Astrocyte of the spinal cord (primary cell): Measurements from ENCODE around the gene SERF2.

Experiments used
- DNase-seq: peaks from one replicate; pipeline ENCODE4 v3.0.0; 2011; ENCODE audit warnings: low read depth, low spot score
- H3K4me3 ChIP-seq: 2 replicates; pipeline ENCODE4 v1.5.1; 2011; ENCODE audit warnings: low read depth, mild to moderate bottlenecking, low read length, moderate library complexity
- in situ Hi-C: cut with HindIII; loops from 2 replicates; pipeline ENCODE4 v1.10.0; 2017; ENCODE audit warnings: low sequenced_read_pairs
- TF ChIP-seq, protein P1 (sequence below): IDR thresholded peaks from 2 replicates; pipeline ENCODE4 v1.5.1; 2012; ENCODE audit warnings: low read depth, mild to moderate bottlenecking, low read length, inconsistent platforms

SERF2 gene

DNA sequence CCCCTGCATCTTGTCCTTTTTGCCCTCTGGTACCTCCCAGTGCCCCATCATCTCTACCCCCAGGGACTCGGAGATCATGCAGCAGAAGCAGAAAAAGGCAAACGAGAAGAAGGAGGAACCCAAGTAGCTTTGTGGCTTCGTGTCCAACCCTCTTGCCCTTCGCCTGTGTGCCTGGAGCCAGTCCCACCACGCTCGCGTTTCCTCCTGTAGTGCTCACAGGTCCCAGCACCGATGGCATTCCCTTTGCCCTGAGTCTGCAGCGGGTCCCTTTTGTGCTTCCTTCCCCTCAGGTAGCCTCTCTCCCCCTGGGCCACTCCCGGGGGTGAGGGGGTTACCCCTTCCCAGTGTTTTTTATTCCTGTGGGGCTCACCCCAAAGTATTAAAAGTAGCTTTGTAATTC, 1.5 kb downstream of the SERF2 start:
- no peak for DNase-seq
- H3K4me3 ChIP-seq: peak overlapping the region; percentile 81
- in situ Hi-C loops: no loop called here
- TF ChIP-seq, protein P1, sequence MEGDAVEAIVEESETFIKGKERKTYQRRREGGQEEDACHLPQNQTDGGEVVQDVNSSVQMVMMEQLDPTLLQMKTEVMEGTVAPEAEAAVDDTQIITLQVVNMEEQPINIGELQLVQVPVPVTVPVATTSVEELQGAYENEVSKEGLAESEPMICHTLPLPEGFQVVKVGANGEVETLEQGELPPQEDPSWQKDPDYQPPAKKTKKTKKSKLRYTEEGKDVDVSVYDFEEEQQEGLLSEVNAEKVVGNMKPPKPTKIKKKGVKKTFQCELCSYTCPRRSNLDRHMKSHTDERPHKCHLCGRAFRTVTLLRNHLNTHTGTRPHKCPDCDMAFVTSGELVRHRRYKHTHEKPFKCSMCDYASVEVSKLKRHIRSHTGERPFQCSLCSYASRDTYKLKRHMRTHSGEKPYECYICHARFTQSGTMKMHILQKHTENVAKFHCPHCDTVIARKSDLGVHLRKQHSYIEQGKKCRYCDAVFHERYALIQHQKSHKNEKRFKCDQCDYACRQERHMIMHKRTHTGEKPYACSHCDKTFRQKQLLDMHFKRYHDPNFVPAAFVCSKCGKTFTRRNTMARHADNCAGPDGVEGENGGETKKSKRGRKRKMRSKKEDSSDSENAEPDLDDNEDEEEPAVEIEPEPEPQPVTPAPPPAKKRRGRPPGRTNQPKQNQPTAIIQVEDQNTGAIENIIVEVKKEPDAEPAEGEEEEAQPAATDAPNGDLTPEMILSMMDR: no peak

DNA sequence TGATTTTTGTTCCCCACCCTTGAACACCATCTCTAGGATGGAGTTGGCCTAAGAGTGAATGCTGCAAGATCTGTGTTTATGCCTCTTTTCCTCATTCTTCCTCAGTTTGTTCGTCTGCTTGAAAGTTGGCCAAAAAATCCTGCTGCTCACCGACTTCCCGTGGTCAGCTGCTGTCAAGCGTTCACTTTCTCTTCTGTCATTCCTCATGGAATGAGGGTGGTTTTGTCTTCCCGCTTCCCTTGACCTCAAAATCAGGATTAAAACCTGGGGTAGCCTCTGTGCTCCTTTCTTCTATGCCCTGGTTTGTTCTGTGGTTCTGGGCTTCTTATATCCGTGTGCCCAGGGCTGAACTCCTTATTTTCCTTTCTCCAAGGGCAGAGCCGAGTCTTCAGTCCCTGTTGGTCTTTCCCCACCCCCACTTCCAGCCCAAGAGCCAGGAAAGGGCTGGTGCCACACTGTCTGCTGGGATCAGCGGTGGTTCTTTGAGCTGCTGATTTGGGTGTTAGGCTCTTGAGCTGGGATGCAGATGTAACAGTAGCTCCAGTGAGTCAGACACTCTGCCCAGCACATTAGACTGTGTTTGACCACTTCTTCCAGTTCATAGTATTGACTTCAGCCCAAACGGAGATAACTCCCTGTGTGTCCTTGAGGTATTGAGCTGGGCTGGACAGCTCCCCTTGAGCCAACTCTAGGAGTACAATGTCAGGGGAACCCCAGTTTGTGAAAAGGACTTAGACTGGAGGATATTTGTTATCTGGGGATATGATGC, 2.3 kb downstream of the SERF2 start:
- H3K4me3 ChIP-seq: no peak overlapping the region
- peak; percentile 41 for DNase-seq

DNA sequence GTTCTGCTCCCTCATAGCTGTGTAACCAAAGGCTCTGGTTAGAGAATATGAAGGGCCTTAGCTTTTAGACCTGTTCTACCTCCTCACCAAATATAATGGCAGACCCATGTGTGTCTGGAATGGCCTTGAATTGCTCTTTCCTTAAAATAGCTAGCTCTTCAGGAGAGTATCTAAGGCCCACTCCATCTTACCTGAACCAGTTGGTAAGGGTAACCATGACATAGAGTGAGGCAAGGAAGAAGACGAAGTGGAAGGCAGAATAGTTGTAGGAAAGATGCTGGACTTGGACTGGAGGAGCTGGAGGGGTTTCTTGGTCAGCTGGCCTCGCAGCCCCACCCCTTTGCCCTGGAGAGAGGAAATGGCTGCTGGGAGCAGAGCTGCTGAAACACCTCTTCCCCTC, 3.1 kb downstream of the SERF2 start:
- DNase-seq: no peak
- in situ Hi-C loops: no loop called here
- TF ChIP-seq, protein P1: no peak
- H3K4me3 ChIP-seq: no peak overlapping the region

More for the DNA sequence above, 2.3 kb downstream of the SERF2 start:
- in situ Hi-C loops: no loop called here
- TF ChIP-seq, protein P1: no peak

DNA sequence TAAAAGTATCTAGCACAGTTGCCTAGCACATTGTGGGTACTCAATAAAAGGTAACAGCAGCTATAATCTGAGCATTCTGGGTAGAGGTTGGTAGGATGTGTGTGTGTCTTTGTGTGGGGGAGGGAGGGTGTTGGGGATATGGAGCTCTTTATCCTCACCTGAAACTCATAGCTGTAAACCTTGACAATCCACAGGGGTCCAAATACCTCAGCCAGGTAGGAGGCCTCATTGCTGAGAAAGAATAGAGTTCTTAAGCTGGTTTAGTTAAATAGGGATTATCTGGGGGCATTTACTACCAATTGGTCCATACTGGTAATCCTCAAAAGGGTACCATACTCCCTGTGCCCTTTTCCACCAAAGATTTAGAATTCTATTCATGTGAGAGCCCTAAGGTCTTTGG, 3.9 kb downstream of the SERF2 start:
- DNase-seq: no peak
- TF ChIP-seq, protein P1: no peak
- in situ Hi-C loops: no loop called here
- H3K4me3 ChIP-seq: no peak overlapping the region

DNA sequence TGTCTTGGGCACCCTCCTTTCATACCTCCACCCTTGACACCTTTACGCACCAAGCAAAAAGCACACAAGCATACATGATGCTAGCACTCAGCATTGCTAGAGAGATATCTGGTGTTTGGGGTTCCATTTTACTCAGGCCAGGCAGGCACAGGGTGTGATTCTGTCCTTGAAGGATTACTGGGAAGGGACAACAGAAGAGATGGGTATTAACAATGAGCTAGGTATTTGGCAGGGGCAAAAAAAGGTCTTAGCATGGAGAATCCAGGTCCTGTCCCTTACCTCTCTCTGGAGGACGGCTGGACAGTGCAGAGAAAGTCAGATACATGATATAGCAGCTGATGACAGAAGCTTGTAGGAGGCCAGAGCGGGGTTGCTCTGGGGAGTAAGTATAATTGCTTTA, 4.4 kb downstream of the SERF2 start:
- TF ChIP-seq, protein P1: no peak
- in situ Hi-C loops: no loop called here
- no peak for DNase-seq
- H3K4me3 ChIP-seq: no peak overlapping the region

DNA sequence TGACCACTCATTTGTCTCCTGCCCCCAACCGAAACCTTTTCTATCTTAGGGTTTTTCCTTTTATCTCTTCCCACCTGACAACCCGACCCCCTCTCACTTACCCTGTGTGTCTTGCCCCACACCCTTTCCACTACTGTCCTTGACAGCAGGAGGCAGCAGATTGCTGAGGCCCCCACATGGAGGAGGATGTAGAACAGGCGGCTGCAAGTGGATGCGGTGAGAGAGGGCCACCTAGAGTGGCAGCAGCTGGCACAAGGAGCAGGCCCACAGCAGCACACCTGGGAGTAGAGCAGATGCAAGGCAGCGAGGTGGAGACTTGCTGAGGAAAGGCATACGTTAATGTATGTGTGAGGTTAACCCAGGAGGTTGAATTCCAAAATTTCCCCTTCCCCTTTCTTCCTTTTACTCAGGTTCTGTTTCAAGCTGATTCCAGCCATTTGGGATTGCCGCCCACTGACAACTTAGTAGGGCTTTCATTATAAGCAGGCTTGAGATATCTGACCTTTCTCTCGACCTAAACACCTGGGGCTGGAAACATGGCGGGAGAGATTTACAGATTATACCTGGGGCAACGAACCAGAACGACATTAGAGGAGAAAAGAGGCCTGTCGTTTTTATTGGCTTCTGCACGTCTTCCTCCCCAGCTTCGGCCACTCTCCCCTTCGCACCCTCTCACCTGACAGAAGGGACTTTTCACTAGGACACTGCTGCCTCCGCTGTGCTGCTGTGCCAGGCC, 7.3 kb downstream of the SERF2 start:
- in situ Hi-C loops: no loop called here
- DNase-seq: no peak
- TF ChIP-seq, protein P1: no peak
- no peak overlapping the region for H3K4me3 ChIP-seq
